ENCODE results near the gene PDSS2.
"Not testable (repeated sequence)": the region's sequence is repeated elsewhere in the genome, so short reads cannot be mapped to it uniquely, and the experiment has no call there.

PDSS2 gene

GRCh38 chr6:107313776-107314175, 145.6 kb downstream of the PDSS2 start:
- DNase-seq (ENCODE audit: low spot score), result no peak
- no peak for TF ChIP-seq CTCF (IDR thresholded peaks at IDR 0.05)
- Histone ChIP-seq H3K27ac (no peak overlapping the region), H3K4me3 (no peak overlapping the region)

GRCh38 chr6:107310362-107310761, 149.0 kb downstream of the PDSS2 start:
- Histone ChIP-seq H3K27ac (no peak overlapping the region), H3K4me3 (no peak overlapping the region)
- TF ChIP-seq CTCF (IDR thresholded peaks at IDR 0.05), result no peak
- no peak for DNase-seq (ENCODE audit: low spot score)

- no peak for DNase-seq (ENCODE audit: low spot score)
- Histone ChIP-seq H3K27ac (no peak overlapping the region), H3K4me3 (no peak overlapping the region)
- TF ChIP-seq CTCF (IDR thresholded peaks at IDR 0.05), result no peak
These were observed 150.7 kb downstream of the PDSS2 start for GRCh38 chr6:107308677-107309076.

GRCh38 chr6:107305994-107306393, 153.4 kb downstream of the PDSS2 start:
- not testable (repeated sequence) for H3K27ac ChIP-seq; DNase-seq (ENCODE audit: low spot score); H3K4me3 ChIP-seq

GRCh38 chr6:107305391-107305790, 154.0 kb downstream of the PDSS2 start:
- no peak for TF ChIP-seq CTCF (IDR thresholded peaks at IDR 0.05)

GRCh38 chr6:107304421-107305025, 154.8 kb downstream of the PDSS2 start:
- TF ChIP-seq CTCF (IDR thresholded peaks at IDR 0.05), result no peak
- no peak overlapping the region for H3K27ac ChIP-seq
- DNase-seq (ENCODE audit: low spot score), result no peak
- H3K4me3 ChIP-seq, result no peak overlapping the region

More at GRCh38 chr6:107305391-107305790, 154.0 kb downstream of the PDSS2 start:
- no peak for DNase-seq (ENCODE audit: low spot score)
- Histone ChIP-seq H3K27ac (no peak overlapping the region), H3K4me3 (no peak overlapping the region)

GRCh38 chr6:107293350-107293749, 166.0 kb downstream of the PDSS2 start:
- TF ChIP-seq CTCF (IDR thresholded peaks at IDR 0.05), result no peak
- Histone ChIP-seq H3K4me3 (no peak overlapping the region), H3K27ac (no peak overlapping the region)
- no peak for DNase-seq (ENCODE audit: low spot score)
